Fibroblast of villous mesenchyme (primary cell): ENCODE measurements around the gene UVRAG. TPM values are rescaled to one million over a fixed set of nuclear protein-coding genes. Genes with fewer than 3 reads are reported as not detected.

ENCODE experiments used
- DNase-seq: peaks from one replicate; pipeline ENCODE4 v3.0.0-alpha.2; 2010; ENCODE audit warnings: low read depth
- H3K4me3 ChIP-seq: 2 replicates; pipeline ENCODE4 v1.5.1; 2011; ENCODE audit warnings: low read depth, mild to moderate bottlenecking, low read length
- CTCF ChIP-seq: IDR thresholded peaks from 2 replicates; pipeline ENCODE4 v1.5.1; 2012; ENCODE audit warnings: low read depth, mild to moderate bottlenecking, low read length; ENCODE audit not compliant: insufficient read depth
- total RNA-seq: library from RNA; depleted of rRNA; stranded (reverse); fragments of >200 nt; gene quantifications from 2 replicates; pipeline ENCODE4 v1.2.3, GENCODE V29; 2012

UVRAG gene
- total RNA-seq, 1 donor, result 37.1 TPM

DNA sequence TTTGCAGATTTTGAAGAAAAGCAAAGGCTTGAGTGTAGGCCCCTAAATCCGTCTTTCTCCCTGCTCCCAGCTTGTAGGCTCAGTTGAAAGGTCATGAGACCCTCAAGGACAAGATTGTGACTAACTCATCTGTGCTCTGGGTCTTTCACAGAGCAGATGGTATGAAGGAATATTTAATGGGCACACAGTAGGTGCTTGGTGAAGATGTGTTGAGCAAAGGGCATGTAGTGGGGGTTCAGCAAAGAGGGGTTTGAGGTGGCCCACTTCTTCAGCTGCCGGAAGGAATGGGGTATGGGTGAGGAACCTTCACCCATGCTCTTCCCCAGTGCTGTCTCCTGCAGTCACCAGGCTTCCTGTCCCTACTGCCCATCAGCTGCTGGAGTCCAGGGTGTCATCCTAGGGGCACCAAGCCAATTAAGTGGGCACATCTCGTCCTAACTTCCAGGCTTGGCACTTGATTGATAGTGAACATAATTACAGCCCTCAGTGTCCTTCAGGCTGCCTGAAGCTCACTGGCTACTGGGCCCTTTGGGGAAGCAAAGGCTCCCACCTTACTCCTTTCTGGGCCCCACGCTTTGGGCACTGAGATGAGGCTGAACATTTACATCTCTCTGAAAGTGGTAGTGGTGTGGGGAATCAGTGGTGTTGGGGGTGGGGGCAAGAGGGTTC lies 31.5 kb upstream of the UVRAG start:
- no peak for DNase-seq
- H3K4me3 ChIP-seq, result no peak overlapping the region
- no peak for TF ChIP-seq CTCF

DNA sequence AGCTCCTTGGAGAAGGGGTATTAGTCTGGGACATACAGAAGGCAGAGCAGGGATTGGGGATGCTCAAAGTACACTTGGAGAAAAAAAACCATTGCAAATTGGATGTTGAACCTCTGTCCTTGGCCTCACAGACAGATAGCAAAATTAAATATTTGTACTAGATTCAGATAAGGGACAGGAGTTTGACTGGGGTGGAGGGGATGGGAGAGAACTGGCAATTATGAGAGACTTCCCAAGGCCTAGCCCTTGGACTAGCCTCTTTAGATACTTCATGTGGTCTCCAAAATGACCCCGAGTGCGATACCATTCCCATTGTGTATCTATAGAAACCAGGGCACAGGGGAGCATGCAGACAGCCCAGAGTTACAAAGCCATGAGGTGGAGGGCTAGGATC lies 30.9 kb upstream of the UVRAG start:
- no peak for DNase-seq
- no peak overlapping the region for H3K4me3 ChIP-seq
- no peak for TF ChIP-seq CTCF

- no peak overlapping the region for H3K4me3 ChIP-seq
- no peak for TF ChIP-seq CTCF
- DNase-seq, result no peak
These were observed 30.5 kb upstream of the UVRAG start for GRCh38 chr11:75784506-75784905.

- no peak overlapping the region for H3K4me3 ChIP-seq
- no peak for DNase-seq
- TF ChIP-seq CTCF, result no peak
These were observed 29.8 kb upstream of the UVRAG start for GRCh38 chr11:75785187-75785586.

- H3K4me3 ChIP-seq, result no peak overlapping the region
- TF ChIP-seq CTCF, result no peak
- DNase-seq, result no peak
These were observed 28.8 kb upstream of the UVRAG start for GRCh38 chr11:75786101-75786736.

- no peak for DNase-seq
- no peak for TF ChIP-seq CTCF
- H3K4me3 ChIP-seq, result no peak overlapping the region
These were observed 25.5 kb upstream of the UVRAG start for GRCh38 chr11:75789521-75789920.
